GM18520 (cell line): Measurements from ENCODE around the gene ARHGAP19.
A peak's percentile ranks its signal among the peaks of the same experiment; 100 is the strongest.
"Not testable (repeated sequence)": the region's sequence is repeated elsewhere in the genome, so short reads cannot be mapped to it uniquely, and the experiment has no call there.

Experiments used
- ATAC-seq: cut with Tn5 transposase; IDR thresholded peaks from one replicate; pipeline ENCODE4 v1.9.1; 2021; ENCODE audit not compliant: unreplicated experiment

ARHGAP19 gene

DNA sequence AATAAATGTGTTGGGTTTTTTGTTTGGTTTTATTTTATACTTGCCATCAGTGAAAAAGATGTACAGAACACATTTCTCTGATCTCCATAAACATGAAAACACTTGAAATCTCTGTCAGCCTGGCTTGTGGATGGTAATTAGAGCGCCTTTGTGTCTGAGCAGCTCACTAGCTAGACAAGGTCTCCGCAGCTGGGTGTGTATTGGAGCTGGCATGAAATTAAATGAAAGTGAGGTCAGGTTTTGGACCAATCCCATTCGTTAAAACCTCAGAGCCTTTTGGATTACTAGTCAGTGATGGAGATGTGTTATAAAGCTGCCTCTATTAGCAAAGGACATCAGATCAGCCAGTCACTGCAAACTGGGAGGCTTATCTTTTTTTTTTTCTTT lies 29.4 kb upstream of the ARHGAP19 start:
- ATAC-seq: no peak

DNA sequence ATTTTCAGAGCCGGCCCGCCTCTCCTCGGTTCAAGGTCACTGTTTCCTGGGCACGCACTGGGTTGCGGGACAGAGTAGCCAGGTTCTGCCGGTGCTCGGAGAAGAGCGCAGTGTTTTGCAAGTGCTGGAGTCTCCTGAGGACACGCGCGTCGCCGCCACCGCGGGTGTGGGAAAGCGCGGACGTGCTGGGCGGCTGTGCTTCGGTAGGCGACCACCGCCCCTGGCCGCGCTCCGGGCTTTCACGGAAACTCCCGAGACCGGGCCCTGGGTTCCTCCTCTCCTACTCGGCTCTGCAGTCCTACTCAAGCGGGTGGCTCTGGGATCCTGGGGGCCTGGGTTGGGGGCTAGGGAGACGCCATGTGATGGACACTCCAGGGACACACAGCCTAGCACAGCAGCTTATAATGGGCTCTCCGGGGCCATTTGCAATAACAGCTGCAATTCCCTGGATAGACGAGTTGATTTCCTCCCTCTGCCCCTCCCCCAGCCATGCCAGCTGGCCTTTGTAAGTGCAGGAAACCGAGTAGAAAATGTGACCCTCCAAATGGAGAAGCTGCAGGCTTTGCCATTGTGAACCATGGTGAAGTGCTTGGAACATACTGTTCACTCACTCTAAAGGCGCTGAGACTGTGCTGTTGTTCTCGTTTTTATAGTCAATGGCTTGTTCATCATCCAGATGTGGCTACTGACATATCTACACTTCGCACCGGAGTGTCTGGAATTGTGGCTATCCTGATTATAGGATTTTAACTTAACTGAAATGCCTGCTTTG lies 28.8 kb upstream of the ARHGAP19 start:
- ATAC-seq: no peak

DNA sequence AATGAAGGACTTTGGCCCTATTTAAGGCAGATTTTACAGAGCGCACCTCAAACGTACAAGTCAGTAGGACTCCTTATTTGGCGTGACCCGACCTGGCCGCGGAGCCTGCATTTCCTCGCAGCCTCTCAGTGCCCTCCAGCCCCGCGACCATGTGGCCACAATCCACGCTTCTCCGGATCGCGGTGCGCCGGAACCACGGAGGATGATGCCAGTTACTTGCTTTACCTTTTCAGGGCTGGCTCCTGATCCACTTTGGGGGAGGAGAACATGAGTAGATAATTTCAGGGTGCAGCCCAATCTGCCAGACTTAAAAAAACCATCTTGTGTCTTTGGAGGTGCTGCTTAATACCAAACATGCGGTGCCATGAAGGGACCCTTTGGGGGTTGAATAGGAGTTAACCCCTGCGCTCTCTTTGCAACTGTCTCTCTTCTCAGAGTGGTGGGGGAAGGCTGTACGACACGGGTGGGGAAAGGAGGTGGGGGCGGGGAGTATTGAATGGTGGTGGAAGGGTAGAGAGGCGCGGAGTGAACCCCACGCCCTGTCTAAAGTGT lies 28.1 kb upstream of the ARHGAP19 start:
- no peak for ATAC-seq

DNA sequence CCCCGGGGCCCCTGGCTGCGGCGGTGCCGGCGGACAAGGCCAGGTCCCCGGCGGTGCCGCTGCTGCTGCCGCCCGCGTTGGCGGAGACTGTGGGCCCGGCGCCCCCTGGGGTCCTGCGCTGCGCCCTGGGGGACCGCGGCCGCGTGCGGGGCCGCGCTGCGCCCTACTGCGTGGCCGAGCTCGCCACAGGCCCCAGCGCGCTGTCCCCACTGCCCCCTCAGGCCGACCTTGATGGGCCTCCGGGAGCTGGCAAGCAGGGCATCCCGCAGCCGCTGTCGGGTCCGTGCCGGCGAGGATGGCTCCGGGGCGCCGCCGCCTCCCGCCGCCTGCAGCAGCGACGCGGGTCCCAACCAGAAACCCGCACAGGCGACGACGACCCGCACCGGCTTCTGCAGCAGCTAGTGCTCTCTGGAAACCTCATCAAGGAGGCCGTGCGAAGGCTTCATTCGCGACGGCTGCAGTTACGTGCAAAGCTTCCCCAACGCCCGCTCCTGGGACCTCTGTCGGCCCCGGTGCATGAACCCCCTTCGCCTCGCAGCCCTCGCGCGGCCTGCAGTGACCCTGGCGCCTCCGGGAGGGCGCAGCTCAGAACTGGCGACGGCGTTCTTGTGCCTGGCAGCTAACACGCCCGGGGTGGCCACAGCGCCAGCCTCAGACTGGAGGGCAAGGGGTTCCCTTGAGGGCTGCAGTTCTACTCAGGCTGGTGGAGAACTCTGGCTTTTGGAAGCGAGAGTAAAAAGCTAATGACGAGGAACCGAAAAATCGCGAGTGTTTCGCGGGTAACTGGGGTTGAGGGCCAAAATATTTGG lies 27.4 kb upstream of the ARHGAP19 start:
- ATAC-seq: no peak

DNA sequence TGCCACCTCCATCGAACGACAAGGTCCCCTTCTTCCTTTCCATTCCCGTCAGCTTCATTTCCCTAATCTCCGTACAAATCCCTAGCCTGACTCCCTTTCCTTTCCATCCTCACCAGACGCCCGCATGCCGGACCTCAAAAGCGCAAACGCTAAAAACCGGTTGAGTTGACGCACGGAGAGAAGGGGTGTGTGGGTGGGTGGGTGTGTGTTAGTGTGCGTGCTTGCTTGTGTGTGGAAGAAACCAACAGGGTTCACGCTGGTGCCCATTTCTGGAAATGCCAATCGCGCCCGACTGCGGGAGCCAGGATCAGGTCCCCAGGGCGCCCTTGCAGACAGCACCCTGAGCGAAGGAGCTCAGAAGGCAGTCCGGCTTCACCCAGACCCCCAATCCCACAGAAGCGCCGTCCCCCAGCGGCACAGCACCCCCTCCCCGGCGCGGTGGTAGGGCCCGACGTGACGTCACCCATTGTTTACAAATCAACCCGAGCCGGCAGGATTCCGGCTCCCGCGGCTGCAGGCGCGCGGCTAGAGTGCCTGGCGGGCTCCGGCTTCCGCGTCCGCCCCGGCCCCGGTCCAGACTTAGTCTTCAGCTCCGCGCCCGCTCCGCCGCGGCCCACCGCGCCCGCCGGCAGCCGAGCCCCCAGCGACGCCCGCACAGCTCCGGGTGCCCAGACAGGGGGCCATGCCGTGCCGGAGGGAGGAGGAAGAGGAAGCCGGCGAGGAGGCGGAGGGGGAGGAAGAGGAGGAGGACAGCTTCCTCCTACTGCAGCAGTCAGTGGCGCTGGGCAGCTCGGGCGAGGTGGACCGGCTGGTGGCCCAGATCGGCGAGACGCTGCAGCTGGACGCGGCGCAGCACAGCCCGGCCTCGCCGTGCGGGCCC lies 26.6 kb upstream of the ARHGAP19 start, which contains the start of gene FRAT1:
FRAT1 (plus strand) TSS at position 500 of the 880 bp plus-strand sequence; CDS start at position 683, 183 bp downstream.
- ATAC-seq: peak; percentile 63

DNA sequence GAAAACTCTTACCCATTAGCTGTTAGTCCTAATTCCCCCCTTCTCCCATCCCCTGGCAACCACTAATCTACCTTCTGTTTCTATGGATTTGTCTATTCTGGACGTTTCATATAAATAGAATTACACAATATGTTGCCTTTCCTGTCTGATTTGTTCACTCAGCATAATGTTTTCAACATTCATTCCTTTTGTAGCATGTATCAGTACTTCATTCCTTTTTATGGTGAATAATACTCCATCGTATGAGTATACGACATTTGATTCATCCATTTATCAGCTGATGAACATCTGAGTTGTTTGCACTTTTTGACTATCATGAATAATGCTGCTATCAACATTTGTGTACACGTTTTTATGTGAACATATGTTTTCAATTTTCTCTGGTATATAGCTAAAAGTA lies 22.2 kb upstream of the ARHGAP19 start:
- ATAC-seq: no peak

DNA sequence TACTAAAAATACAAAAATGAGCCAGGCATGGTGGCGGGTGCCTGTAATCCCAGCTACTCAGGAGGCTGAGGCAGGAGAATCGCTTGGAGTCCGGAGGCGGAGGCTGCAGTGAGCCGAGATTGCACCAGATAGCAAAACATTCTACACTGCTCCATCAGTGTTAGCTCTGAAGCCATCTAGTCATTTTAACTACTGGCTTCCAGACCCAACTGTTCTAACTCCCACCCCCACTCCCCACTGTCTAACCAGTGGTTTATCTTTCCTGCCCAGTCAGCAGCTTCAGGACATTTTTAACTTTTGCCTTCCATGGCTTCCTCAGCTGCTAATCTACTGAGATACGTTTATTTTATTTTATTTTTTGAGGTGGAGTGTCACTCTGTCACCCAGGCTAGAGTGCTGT lies 20.5 kb upstream of the ARHGAP19 start:
- ATAC-seq: no peak

DNA sequence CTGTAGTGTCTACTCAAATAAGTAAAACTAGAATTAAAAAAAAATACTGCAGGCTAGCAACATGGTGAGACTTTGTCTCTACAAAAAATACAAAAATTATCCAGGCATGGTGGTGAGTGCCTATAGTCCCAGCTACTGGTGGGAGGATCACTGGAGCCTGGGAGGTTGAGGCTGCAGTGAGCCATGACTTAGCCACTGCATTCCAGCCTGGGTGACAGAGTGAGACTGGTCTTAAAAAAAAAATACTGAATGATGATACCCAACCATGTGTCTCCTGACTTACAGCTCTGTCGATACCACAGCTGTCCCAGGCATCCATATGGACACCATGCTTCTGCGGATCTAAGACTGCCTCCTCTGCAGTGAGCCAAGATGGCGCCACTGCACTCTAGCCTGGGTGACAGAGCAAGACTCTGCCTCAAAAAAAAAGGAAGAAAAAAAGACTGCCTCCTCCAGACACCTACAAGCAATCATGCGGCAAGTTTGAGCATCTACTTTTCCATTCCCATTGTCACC lies 18.7 kb upstream of the ARHGAP19 start:
- no peak for ATAC-seq

DNA sequence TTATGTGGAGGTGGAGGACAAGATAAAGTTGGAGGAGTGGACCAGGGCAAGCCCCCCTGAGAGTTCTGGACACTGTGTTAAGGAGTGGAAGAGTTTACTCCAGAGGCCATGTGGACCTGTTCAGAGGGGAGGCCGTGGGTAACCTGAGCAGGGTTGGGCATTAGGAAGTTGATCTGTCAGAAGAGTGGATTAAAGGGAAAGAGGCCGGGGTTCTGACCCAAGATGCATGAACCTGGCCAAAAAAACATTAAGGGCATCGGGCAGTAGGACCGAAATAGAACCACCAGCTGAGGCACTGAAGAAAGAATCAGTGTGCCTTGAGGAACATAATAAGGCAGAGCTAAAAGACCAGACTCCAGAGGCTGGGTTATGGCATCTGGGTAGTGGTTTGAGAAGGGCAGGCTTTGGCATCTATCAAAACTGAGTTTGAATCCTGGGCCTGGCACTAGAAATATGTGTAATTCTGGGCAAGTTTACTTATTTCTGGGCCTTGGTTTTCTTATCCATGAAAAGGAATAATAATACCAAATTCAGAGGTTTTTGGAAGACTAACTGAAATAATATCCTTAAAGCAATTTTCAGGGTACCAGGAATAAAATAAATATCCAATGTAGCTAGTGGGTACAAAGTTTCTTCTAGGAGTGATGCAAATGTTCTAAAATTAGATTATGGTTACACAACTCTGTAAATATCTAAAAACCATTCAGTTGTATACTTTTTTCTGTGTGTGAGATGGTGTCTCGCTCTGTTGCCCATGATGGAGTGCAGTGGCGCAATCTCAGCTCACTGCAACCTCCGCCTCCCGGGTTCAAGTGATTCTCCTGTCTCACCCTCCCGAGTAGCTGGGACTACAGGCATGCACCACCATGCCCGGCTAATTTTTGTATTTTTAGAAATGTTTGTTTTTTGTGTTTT lies 15.7 kb upstream of the ARHGAP19 start:
- no peak for ATAC-seq

DNA sequence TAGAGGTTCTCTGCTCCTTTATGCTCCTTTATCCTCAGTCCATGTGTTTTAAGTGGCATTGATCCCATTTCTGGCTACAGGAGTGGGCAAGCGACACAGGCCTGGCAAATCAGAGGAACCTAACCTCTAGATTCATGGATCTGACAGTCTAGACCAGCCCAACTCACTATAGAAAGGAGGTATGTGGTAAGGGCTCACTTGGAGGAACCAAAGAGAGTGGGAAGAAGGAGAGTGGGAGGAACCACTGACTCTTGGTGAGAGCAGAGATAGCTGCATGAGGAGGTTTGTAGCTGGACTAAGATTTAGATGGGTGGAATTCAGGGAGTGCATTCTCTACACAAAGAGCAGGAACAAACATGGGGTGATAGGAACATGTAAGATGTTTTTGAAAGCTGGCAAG lies 15.0 kb upstream of the ARHGAP19 start:
- no peak for ATAC-seq

DNA sequence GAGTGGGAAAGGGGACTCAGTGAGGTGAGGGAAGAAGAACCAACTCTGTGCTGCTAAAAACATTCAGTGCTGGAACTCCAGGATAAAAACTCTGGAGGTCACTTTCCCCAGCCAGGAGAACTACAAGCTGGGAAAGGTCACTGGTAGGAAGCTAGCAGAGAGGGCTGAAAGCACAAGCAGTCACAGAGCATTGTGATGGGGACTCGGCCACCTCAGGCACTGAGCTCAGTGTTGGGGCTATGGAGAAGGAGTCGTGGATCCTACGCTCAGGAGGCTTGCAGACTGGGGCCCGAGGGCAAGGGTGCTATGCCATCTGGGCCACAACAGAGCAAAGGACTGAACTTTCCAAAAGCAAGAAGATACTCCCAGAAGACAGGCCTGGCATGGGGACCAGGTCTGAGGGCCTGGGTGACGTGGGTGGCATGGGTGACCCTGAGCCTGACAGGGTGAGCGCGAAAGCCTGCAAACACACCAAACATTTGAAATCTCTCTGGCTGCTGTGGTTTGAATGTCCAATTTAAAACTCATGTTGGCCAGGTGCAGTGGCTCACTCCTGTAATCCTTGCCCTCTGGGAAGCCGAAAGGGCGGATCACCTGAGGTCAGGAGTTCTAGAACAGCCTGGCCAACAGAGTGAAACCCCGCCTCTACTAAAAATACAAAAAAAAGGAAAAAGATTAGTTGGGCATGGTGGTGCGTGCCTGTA lies 9.8 kb upstream of the ARHGAP19 start:
- no peak for ATAC-seq

DNA sequence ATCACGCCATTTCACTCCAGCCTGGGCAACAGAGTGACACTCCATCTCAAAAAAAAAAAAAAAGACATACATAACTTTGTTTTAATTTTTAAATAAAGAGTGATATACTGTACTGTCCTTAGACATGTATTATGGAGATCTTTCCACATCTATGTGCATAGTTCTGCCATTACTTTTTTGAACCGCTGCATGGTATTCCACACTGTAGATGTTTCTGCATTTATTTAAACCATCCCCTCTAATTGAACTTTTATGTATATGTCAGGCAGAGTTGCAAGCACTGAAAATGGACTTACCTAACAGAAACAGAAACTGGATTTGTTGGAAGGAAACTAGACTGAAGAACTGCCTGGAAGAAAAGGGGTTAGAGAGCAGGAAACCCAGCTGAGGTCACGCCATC lies 8.5 kb upstream of the ARHGAP19 start:
- no peak for ATAC-seq

DNA sequence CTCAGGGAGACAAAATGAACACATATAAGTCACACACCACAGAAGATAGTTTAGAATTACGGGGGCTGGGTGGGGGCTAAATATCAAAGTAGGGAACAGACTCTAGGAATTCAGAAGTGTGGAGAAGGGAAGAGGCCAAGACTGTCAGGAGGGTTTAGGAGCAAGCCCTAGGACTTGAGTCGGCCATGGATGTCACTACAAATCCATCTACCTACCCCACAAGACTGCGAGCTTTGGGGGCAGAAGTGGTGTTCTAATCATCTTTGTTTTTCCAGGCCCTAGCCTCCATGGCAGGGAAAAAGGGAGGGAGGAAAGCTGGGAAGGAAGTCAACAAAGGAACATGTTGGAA lies 5.8 kb upstream of the ARHGAP19 start:
- ATAC-seq: no peak

DNA sequence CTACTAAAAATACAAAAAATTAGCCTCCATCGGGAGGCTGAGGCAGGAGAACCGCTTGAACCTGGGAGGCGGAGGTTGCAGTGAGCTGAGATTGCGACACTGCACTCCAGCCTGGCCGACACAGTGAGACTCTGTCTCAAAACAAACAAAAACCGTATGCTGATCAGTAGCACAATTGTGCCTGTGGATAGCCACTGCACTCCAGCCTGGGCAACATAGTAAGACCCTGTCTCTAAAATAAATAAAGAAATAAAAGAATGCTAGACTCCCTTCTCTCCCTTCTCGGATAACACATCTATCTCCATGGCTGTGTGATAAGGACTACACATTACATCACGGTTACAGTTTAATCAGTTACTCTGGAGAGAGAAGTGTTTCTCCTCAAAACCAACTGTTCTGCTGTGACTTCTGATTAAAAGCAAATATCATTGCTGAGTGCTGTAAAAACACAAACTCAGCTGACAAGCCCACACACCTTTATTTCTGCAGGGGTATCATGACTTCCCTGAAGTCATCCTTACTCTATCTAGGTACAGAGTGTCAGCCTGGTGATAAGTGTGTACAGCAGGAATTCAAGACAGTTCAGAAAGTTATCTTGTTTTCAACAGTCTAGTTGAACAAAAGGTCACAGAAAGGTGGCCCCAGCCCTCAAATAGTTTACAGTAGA lies 5.3 kb upstream of the ARHGAP19 start:
- ATAC-seq: no peak

DNA sequence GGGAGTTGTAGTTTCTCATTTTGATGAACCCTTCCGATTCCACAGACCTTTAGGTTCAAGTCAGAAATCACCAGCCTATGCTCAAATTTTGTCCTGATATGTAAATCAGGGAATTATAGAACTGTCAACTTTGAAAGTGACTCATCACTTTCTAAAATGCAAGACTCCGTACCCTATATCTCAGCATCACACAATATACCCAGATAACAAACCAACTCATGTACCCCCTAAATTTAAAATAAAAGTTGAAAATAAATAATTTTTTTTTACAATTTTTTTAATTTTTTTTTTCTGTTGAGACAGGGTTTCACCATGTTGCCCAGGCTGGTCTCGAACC lies 393 bp upstream of the ARHGAP19 start:
- ATAC-seq: no peak

DNA sequence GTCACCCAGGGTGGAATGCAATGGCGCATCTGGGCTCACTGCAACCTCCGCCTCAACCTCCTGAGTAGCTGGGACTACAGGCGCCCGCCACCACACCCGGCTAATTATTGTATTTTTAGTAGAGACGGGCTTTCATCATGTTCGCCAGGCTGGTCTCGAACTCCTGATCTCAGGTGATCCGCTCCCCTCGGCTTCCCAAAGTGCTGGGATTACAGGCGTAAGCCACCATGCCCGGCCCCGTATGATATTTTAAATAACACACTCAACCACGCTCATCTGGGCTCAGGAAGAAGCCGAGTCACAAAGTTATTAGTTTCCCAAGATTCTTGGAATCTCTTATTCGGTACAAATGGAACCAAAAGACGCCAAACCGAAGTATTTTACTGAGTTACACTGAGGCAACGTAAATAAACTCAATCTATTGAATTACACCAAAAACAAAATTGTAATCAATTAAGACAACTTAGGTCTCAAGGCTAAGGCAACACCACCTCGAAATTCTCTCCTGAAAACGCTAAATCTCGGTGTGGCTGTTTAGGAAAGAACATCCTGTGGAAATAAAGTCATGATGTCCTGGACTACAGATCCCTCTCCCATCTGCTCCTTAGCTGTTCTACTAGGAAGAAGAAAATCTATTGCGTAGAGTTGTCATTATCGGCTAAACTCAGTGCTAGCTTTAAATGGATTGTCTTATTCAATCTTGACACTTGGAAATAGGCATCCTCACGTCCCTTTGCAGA lies 910 bp downstream of the ARHGAP19 start:
- no peak for ATAC-seq

DNA sequence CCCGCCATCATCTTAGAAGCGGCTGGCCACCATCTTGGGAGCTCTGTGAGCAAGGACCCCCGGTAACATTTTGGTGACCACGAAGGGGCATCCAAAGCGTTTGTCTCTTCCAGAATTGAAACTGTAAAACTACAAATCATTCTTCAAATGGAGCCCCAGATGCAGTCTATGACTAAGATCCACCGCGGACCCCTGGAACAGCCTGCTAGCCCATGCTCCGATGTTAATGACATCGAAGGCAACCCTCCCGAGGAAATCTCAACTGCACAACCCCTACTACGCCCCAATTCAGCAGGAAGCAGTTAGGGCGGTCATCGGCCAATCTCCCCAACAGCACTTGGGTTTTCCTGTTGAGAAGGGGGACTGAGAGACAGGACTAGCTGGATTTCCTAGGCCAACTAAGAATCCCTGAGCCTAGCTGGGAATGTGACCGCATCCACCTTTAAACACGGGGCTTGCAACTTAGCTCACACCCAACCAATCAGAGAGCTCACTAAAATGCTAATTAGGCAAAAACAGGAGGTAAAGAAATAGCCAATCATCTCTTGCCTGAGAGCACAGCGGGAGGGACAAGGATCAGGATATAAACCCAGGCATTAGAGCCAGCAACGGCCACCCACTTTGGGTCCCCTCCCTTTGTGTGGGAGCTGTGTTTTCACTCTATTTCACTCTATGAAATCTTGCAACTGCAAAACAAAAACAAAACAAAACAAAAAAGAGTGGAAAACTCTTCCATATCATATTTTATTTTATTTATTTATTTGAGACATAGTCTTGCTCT lies 1.7 kb downstream of the ARHGAP19 start:
- not testable (repeated sequence) for ATAC-seq
